Activated effector memory CD4-positive, alpha-beta T cell treated with Interleukin-2 at 50 U/mL for 16 hours (primary cell): ENCODE results near the gene ZFP42.
"Not testable (repeated sequence)": the region's sequence is repeated elsewhere in the genome, so short reads cannot be mapped to it uniquely, and the experiment has no call there.

ENCODE experiments used
- DNase-seq: peaks from one replicate; pipeline ENCODE4 v3.0.0-alpha.2; 2020

The ZFP42 gene

DNA sequence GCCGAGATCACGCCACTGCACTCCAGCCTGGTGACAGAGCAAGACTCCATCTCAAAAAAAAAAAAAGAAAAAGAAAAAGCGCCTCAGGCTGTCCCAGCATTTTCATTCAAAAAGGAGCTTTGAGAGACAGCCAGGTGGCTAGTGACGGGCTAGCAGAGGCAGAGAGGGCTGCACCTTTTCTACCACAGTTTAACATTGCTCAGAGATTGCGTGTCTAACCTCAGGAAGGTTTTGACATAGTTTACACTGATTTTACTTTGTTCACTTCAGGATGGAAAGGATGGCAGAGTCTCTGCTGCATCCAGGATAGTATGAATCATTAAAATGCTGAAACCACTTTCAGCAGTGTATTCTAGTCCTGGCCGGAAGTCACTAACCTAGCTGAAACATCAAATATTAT is 28.1 kb downstream of the ZFP42 start:
- no peak for DNase-seq

DNA sequence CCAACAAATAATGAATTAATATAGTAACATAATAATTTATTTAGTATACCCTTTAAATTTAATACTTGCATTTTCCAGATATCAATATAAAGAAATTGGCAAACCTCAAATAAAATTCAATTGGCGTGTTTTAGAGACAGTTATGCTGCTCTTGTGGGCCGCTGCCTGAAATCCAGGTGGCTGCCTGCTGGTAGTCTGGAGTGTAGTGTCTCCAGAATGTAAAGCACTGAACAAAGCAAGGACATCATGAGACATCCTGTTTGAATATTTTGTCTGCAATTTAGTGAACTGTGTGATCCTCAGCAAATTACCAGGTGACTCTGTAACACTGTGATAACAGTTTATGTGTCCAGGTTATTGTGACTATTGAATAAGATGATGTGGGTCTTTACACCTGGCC is 29.9 kb downstream of the ZFP42 start:
- DNase-seq: no peak

DNA sequence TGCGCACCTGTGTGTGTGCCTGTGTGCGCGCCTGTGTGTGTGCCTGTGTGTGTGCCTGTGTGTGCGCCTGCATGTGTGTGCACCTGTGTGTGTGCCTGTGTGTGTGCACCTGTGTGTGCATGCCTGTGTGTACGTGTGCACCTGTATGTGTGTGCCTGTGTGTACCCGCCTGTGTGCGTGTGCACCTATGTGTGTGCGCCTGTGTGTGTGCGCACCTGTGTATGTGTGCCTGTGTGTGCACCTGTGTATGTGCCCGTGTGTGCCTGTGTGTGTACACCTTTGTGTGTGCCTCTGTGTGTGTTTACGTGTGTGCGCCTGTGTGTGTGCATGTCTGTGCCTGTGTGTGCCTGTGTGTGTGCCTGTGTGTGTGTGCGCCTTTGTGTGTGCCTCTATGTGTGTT is 33.5 kb downstream of the ZFP42 start:
- no peak for DNase-seq

DNA sequence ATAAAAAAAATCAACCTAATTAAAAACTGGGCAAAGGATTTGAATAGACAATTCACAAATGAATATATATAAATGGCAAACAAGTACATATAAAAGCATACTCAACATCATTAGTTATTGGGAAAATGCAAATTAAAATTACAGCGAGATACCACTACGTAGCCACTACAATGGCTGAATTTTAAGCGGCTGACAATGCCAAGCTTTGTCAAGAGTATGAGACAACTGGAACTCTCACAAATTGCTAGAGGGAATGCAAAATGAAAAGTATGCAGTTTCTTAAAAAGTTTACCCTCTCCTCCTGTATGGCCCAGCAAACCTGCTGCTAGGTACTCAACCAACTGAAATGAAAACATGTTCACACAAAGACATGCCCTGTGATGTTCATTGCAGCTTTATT is 34.8 kb downstream of the ZFP42 start:
- no peak for DNase-seq

DNA sequence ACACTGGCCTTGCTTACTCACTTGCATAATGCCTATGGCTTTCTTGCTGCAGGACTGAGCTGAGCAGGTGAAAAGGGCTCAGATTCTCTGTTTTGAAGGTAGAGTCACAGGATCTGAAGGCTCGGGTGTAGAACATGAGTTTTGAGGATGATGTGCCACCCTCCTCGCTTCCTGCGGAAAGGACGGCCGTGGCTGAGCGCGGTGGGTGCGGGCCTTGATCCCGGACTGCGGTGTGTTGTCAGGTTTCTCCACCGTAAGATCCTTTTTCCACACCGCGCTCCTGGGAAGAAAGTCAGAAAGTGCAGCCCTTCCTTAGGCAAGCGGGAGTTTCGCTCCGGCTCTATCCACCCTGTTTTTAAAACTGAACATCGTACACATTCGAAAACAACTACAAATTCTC is 36.2 kb downstream of the ZFP42 start:
- DNase-seq: no peak

DNA sequence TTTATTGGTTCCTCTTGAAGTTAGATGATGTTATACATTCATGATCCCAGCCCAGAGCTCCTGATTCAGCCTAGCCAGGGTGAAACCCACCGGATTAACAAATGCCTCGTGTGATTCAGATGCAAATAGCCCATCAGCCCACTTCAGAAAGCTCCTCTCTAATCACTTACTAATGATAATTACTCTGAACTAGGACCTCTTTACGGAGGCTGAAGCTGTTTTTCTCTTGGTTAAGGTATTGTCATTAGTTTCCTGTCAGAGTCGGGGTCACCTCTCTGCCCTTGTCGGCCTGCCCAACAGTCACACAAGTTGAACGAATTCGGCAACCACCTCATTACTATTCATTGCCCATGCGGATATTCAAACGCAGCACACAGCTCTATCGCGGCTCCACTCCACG is 36.6 kb downstream of the ZFP42 start:
- DNase-seq: no peak

DNA sequence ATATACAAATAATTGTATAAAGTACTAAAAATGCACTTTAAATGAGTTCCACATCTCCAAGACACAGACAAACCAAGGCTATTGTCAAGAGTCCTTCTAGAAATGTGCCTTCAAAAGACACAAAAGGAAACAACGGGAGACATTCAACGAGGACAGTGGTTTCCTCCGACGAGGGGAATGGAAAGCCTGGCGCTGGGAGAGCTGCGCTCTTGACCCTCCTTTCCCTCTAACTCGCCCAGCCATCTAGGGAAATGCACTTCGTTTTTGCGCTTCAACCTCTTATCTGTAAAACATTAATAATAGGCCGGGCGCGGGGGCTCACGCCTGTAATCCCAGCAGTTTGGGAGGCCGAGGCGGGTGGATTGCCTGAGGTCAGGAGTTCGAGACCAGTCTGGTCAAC is 37.0 kb downstream of the ZFP42 start:
- DNase-seq: no peak

DNA sequence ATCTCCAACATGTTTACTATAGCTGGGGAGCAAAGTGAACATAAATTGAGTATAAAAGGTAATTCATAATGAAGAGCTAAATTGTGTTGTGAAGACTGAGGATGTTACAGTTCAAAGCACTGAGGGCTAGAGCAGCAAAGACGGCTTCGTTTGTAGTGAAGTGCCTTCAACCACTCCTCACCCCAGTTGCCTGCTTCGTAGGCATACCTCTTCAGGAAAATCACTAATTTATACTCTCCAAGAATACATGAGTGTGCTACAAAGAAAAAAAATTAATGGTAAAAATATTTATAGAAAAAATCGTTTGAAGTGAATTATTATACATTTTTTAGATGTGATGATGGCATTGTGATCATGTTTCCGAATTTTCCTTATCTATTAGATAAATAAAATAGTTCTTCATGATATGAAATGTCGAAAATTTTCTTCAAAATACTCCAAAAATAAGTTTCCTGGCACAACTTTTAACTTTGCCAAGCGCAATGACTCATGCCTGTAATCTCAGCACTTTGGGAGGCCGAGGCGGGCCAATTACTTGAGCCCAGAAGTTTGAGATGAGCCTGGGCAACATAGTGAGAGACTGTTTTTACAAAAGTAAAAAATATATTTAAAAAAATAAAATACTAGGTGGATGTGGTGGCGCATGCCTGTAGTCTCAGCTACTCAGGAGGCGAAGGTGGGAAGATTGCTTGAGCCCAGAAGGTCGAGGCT is 41.6 kb downstream of the ZFP42 start:
- DNase-seq: no peak

DNA sequence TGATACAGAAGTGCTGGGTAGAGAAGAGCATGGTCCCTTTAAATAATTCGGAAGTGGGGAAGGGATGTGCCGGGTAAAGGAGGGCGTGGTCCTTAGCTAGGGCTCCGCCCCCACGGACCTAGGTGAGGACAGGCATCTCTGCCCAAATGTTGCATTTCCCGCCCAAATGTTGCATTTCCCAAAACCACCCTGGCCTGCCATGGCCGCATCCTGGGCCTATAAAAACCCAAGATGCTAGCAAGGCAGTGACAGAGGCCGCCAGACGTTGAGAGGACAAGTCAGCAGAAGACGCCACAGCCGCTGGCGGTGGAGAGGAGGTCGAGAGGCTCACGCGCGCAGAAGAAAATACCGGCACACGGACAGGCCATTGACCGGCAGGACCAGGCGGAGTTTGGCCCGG is 46.1 kb downstream of the ZFP42 start:
- DNase-seq: no peak

DNA sequence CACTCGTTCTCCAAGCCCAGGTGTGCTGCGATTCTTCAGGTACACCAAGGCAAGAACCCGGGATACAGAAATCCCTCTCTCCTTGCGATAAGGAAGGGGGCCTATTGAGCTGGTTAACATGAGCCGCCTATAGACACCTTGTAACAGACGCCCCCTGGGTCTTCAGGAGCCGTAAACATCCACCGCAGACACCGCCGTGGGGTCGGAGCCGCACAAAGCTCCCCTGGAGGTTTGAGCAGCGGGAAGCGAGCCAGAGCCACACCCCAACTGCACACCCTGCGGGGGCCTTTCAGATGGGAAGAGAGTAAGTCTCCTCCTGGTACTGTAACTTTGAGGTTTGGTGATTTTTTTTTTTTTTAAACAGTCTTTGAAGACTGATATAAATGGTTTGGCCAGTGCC is 46.6 kb downstream of the ZFP42 start:
- no peak for DNase-seq

DNA sequence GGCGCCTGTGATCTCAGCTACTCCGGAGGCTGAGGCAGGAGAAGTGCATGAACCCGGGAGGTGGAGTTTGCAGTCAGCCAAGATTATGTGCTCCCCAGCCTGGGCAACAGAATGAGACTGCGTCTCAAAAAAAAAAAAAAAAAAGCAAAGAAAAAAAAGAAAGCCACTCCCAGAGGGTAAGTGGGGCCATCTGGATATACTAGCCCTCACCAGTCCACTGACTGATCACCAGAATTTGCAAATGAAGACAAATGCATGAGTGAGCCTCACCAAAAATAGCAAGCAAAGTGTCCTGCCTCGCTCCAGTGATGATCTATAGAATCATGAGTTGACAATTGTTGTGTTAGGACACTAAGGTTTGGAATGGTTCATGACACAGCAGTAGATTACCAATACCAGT is 47.6 kb downstream of the ZFP42 start:
- no peak for DNase-seq

DNA sequence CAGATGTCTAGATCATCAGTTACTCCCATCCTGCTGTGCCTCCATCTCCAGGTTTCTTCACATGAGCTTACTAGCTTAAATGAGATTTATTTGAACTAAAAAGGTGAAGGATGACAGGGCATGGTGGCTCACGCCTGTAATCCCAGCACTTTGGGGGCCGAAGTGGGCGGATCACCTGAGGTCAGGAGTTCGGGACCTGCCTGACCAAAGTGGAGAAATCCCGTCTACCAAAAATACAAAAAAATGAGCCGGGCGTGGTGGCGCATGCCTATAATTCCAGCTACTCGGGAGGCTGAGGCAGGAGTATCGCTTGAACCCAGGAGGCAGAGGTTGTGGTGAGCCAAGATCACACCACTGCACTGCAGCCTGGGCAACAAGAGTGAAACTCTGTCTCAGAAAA is 49.9 kb downstream of the ZFP42 start:
- not testable (repeated sequence) for DNase-seq

DNA sequence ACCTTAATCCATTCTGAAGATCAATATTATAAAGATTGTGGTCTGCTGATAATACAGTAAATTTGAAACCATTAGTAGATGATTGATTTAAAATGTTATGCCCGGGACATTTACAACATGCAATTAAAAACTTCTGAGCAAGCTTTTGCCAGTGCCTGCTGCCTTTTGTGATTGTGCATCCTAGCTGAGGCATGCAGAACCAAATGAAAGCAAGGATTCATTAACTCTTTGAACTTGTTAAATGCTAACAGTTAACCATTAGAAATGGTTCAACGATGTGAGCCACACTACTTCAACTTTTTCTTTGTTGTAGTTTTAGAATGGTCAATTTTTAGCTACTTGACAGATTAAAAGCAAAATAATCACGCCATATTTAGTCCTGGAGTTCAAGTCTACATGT is 51.1 kb downstream of the ZFP42 start:
- DNase-seq: no peak

DNA sequence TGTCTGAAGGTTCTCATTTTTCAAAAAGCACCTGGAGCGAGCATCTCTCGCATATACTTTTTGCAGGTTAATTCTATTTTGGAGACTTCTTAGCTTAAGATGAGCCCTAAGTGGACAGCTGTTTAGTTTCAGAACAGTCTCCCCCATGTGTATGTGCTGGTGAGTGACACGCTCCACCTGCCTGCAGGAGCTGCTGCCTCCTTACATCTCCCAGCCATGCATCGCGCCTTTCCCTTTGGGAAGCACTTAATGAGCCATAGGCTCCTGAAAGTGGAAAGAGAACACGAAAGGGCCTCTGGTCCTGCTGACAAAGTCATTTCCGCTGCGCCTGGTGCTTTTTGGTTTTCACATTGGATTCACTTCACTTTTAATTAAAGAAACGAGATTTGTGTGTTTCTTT is 57.7 kb downstream of the ZFP42 start:
- DNase-seq: no peak
